Astrocyte (in vitro differentiated cells and primary cell): ENCODE measurements around the gene ASPSCR1.

Experiments
- CTCF ChIP-seq: IDR thresholded peaks from 2 replicates; pipeline ENCODE4 v1.5.1; 2011; ENCODE audit warnings: low read depth, mild to moderate bottlenecking, inconsistent platforms, low read length, moderate library complexity; ENCODE audit not compliant: insufficient read depth
- EZH2 ChIP-seq: IDR thresholded peaks from 2 replicates; pipeline ENCODE4 v1.6.1; 2012; ENCODE audit warnings: mild to moderate bottlenecking, low read length, inconsistent platforms; ENCODE audit not compliant: insufficient read depth

GRCh38 chr17:81940538-81941483 lies 36.6 kb upstream of the ASPSCR1 start:
- no peak for TF ChIP-seq CTCF
- TF ChIP-seq EZH2 = no peak
